ENCODE measurements around the gene AP2B1. TPM values are rescaled to one million over a fixed set of nuclear protein-coding genes. Genes with fewer than 3 reads are reported as not detected.
"Not testable (repeated sequence)": the region's sequence is repeated elsewhere in the genome, so short reads cannot be mapped to it uniquely, and the experiment has no call there.

The AP2B1 gene
- total and polyA plus RNA-seq, 7 donors, result 43.2 to 86.4 (median 53.1) TPM

- Histone ChIP-seq H3K27me3 (no peaks in the 10 kb centered on the region), H3K4me1 (peaks cover 0 to 9% (median 0%) of the 10 kb centered on the region in 4 donors), H3K27ac (no peak overlapping the region), H3K9me3 (no peaks in the 10 kb centered on the region), H3K4me3 (no peak overlapping the region), H3K36me3 (peaks cover 0 to 19% (median 5%) of the 10 kb centered on the region in 4 donors)
- intact Hi-C loops (cut with DNase I), result no loop called here
- TF ChIP-seq POLR2A (IDR thresholded peaks at IDR 0.05) (no peak), POLR2AphosphoS5 (IDR thresholded peaks at IDR 0.05) (no peak), EP300 (IDR thresholded peaks at IDR 0.05) (no peak), CTCF (IDR thresholded peaks at IDR 0.05) (no peak)
- DNase-seq, result no peak
- 85 to 87% methylated on average over 6 of the region's 6 CpGs for WGBS, 2 donors
These were observed 113.0 kb downstream of the AP2B1 start for GRCh38 chr17:35700150-35700549.

DNA sequence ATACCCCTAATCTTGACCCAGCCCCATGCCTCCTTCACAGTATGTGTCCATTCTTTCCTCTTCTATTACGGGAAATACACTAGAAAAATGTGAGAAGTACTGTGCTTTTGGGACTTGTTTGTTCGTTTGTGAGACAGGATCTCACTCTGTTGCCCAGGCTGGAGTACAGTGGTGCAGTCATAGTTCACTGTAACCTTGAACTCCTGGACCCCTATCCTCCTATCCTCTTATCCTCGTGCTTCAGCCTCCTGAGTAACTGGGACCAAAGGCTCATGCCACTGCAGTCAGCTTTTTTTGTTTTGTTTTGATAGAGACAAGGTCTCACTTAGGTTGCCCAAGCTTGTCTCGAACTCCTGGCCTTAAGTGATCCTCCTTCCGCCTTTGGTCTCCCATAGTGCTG lies 114.4 kb downstream of the AP2B1 start:
- Histone ChIP-seq H3K9me3 (no peaks in the 10 kb centered on the region), H3K4me3 (no peak overlapping the region), H3K27me3 (no peaks in the 10 kb centered on the region), H3K27ac (no peak overlapping the region), H3K4me1 (peaks cover 0 to 9% (median 0%) of the 10 kb centered on the region in 4 donors), H3K36me3 (peaks cover 0 to 6% (median 0%) of the 10 kb centered on the region in 4 donors)
- no peak for TF ChIP-seq POLR2AphosphoS5 (IDR thresholded peaks at IDR 0.05)
- TF ChIP-seq POLR2A (IDR thresholded peaks at IDR 0.05), result no peak
- no peak for TF ChIP-seq EP300 (IDR thresholded peaks at IDR 0.05)
- TF ChIP-seq CTCF (IDR thresholded peaks at IDR 0.05), result no peak
- 90 to 98% methylated on average over 5 of the region's 5 CpGs for WGBS, 2 donors
- DNase-seq, result no peak
- intact Hi-C loops (cut with DNase I), result no loop called here

DNA sequence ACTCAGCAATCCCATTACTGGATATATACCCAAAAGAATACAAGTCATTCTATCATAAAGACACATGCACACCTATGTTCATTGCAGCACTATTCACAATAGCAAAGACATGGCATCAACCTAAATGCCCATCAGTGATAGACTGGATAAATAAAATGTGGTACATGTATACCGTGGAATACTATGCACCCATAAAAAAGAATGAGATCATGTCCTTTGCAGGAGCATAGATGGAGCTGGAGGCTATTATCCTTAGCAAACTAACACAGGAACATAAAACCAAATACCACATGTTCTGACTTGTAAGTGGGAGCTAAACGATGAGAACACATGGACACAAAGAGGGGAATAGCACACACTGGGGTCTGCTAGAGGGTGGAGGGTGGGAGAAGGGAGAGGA lies 116.2 kb downstream of the AP2B1 start:
- DNase-seq; H3K9me3 ChIP-seq; H3K27ac ChIP-seq; H3K4me1 ChIP-seq; H3K36me3 ChIP-seq; intact Hi-C loops (cut with DNase I); H3K4me3 ChIP-seq; H3K27me3 ChIP-seq: not testable (repeated sequence)
- 99% methylated on average over 2 of the region's 2 CpGs for WGBS, 2 donors

- peaks cover 0 to 6% (median 0%) of the 10 kb centered on the region in 4 donors for H3K4me1 ChIP-seq
- DNase-seq, result no peak
- no peak overlapping the region for H3K27ac ChIP-seq
- intact Hi-C loops (cut with DNase I), result no loop called here
- H3K4me3 ChIP-seq, result no peak overlapping the region
- WGBS, 2 donors, result 93 to 98% methylated on average over 1 of the region's 1 CpG
- peaks cover 0 to 14% (median 7%) of the 10 kb centered on the region in 4 donors for H3K36me3 ChIP-seq
- no peaks in the 10 kb centered on the region for H3K27me3 ChIP-seq
- TF ChIP-seq POLR2A (IDR thresholded peaks at IDR 0.05) (no peak), POLR2AphosphoS5 (IDR thresholded peaks at IDR 0.05) (no peak), CTCF (IDR thresholded peaks at IDR 0.05) (no peak), EP300 (IDR thresholded peaks at IDR 0.05) (no peak)
- no peaks in the 10 kb centered on the region for H3K9me3 ChIP-seq
These were observed 118.1 kb downstream of the AP2B1 start for GRCh38 chr17:35705230-35705629.

DNA sequence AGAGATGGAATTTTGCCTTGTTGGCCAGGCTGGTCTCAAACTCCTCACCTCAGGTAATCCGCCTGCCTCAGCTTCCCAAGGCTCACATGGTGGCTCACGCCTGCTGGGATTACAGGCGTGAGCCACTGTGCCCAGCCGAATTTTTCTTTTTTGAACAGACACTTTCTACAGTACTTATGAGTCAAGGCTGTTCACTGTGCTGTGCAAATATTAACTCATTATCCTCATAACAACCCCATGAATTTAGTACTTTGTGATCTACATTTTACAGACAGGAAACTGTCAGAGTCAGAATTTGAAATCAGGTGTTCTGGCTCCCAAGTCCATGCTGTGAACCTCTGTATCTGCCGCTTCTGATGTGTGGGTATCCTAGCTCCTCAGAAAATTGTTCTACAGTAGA lies 118.6 kb downstream of the AP2B1 start:
- H3K4me3 ChIP-seq, result no peak overlapping the region
- peaks cover 0 to under 1% (median 0%) of the 10 kb centered on the region in 4 donors for H3K4me1 ChIP-seq
- WGBS, 2 donors, result 69 to 70% methylated on average over 5 of the region's 5 CpGs
- intact Hi-C loops (cut with DNase I), result no loop called here
- peaks cover 0 to 19% (median 11%) of the 10 kb centered on the region in 4 donors for H3K36me3 ChIP-seq
- H3K27ac ChIP-seq, result no peak overlapping the region
- TF ChIP-seq EP300 (IDR thresholded peaks at IDR 0.05) (no peak), POLR2AphosphoS5 (IDR thresholded peaks at IDR 0.05) (no peak), POLR2A (IDR thresholded peaks at IDR 0.05) (no peak), CTCF (IDR thresholded peaks at IDR 0.05) (no peak)
- no peak for DNase-seq
- no peaks in the 10 kb centered on the region for H3K27me3 ChIP-seq
- H3K9me3 ChIP-seq, result no peaks in the 10 kb centered on the region

Measured in sigmoid colon (tissue), 7 donors.